Embryonic facial prominence (tissue), 1 donor: ENCODE results near the gene PRDX2.
A peak's percentile ranks its signal among the peaks of the same experiment; 100 is the strongest.
"Not testable (repeated sequence)": the region's sequence is repeated elsewhere in the genome, so short reads cannot be mapped to it uniquely, and the experiment has no call there.

ENCODE experiments used
- DNase-seq: peaks from one replicate; pipeline ENCODE4 v3.0.0-alpha.2; 2016; ENCODE audit errors: extremely low spot score

Gene PRDX2

GRCh38 chr19:12825254-12826131 is 23.9 kb upstream of the PRDX2 start:
- no peak for DNase-seq

GRCh38 chr19:12821761-12822160 is 20.2 kb upstream of the PRDX2 start:
- DNase-seq = no peak

- not testable (repeated sequence) for DNase-seq
Measured at GRCh38 chr19:12817810-12818209, 16.2 kb upstream of the PRDX2 start.

- not testable (repeated sequence) for DNase-seq
Measured at GRCh38 chr19:12817188-12817587, 15.6 kb upstream of the PRDX2 start.

GRCh38 chr19:12815088-12815487 is 13.5 kb upstream of the PRDX2 start:
- DNase-seq = no peak

GRCh38 chr19:12806242-12807081 is 4.9 kb upstream of the PRDX2 start, which contains the start of gene RNASEH2A:
TSS of gene RNASEH2A (plus strand) at chr19:12806584. CDS start at chr19:12806674, 90 bp downstream.
- DNase-seq = peak; percentile 71

- no peak for DNase-seq
Measured at GRCh38 chr19:12804051-12804450, 2.5 kb upstream of the PRDX2 start.

GRCh38 chr19:12802267-12803106 is 887 bp upstream of the PRDX2 start:
- no peak for DNase-seq

GRCh38 chr19:12800923-12801465 is 606 bp downstream of the PRDX2 start:
- no peak for DNase-seq

- DNase-seq = no peak
Measured at GRCh38 chr19:12800466-12800770, 1.2 kb downstream of the PRDX2 start.

GRCh38 chr19:12799742-12800465 is 1.7 kb downstream of the PRDX2 start:
- DNase-seq = no peak

- not testable (repeated sequence) for DNase-seq
Measured at GRCh38 chr19:12797607-12798006, 4.0 kb downstream of the PRDX2 start.

- no peak for DNase-seq
Measured at GRCh38 chr19:12797141-12797587, 4.4 kb downstream of the PRDX2 start.

GRCh38 chr19:12796146-12797071 is 5.2 kb downstream of the PRDX2 start:
- DNase-seq = no peak

- DNase-seq = no peak
Measured at GRCh38 chr19:12794971-12795381, 6.6 kb downstream of the PRDX2 start.

- no peak for DNase-seq
Measured at GRCh38 chr19:12794196-12794941, 7.2 kb downstream of the PRDX2 start.

GRCh38 chr19:12793290-12794195 is 8.1 kb downstream of the PRDX2 start:
- DNase-seq = peak; percentile 86

GRCh38 chr19:12792853-12793289 is 8.7 kb downstream of the PRDX2 start:
- DNase-seq = no peak
